Mucosa of rectum (tissue), 2 donors: ENCODE data around the gene ZSCAN2.
"Not testable (repeated sequence)": the region's sequence is repeated elsewhere in the genome, so short reads cannot be mapped to it uniquely, and the experiment has no call there.

Experiments
- H3K27ac ChIP-seq, 2 donors: one replicate each; pipeline ENCODE4 v1.7.0; 2013; ENCODE audit warnings: inconsistent platforms in 2 of 2, low read depth in 2 of 2, low read length in 2 of 2
- H3K27me3 ChIP-seq, 2 donors: one replicate each; pipeline ENCODE4 v1.7.0; 2013; ENCODE audit warnings: low read length in 2 of 2; ENCODE audit not compliant: control insufficient read depth in 2 of 2, insufficient read depth in 2 of 2
- H3K36me3 ChIP-seq, 2 donors: one replicate each; pipeline ENCODE4 v1.7.0; 2013; ENCODE audit warnings: low read length in 2 of 2; ENCODE audit not compliant: control insufficient read depth in 2 of 2, insufficient read depth in 2 of 2
- H3K4me1 ChIP-seq, 2 donors: one replicate each; pipeline ENCODE4 v1.7.0; 2013; ENCODE audit warnings: low read length in 2 of 2, mild to moderate bottlenecking in 1 of 2; ENCODE audit not compliant: control insufficient read depth in 2 of 2, insufficient read depth in 2 of 2
- H3K4me3 ChIP-seq, 2 donors: one replicate each; pipeline ENCODE4 v1.7.0; 2013; ENCODE audit warnings: low read length in 2 of 2
- H3K9ac ChIP-seq, 2 donors: one replicate each; pipeline ENCODE4 v1.7.0; 2013; ENCODE audit warnings: low read length in 2 of 2, low read depth in 1 of 2, mild to moderate bottlenecking in 1 of 2
- H3K9me3 ChIP-seq, 2 donors: one replicate each; pipeline ENCODE4 v1.7.0; 2013; ENCODE audit warnings: low read length in 2 of 2; ENCODE audit not compliant: control insufficient read depth in 2 of 2
- donor health status: healthy.
- donor health status: Normal muscosa, but diverticular disease.

Gene ZSCAN2

DNA sequence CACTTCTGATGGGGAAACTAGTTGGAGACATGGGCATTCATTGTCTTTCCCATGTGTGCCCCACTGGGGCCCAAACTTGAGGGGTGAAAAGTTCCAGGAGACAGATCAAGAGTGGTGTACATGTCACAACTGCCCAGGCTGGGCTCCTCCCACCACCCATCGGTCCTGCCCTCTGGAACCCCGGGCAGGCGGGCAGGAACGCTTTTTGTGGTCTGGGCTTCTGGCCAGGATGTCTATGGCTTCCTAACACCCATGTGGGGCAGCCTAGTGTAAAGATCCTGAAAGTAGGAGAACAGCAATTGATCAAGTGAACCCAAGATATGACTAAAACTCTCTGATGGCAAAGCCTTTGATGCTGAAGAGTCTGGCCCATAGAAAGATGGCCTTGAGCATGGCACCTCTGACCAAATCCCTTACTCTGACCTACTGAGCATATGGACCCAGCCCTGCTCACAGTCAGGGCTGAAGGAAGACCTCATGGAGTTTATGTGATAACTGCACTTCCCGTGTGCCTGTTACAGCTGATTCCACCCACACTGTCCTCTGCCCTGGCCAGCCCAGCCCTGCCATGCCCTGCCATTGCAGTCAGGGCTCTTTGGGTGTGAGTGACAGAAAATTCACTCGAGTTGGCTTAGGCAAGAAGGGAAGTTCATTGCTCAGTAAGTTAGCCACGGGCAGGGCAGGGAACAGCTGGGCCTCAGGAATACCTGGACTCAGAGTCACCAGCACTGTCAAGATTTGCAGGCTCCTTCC lies 19.0 kb upstream of the ZSCAN2 start:
- H3K4me1 ChIP-seq, H3K36me3 ChIP-seq, H3K9ac ChIP-seq, H3K9me3 ChIP-seq, H3K27me3 ChIP-seq, H3K4me3 ChIP-seq: not testable (repeated sequence)
- peak overlapping the region in 1 of 2 donors; percentile 22 for H3K27ac ChIP-seq

DNA sequence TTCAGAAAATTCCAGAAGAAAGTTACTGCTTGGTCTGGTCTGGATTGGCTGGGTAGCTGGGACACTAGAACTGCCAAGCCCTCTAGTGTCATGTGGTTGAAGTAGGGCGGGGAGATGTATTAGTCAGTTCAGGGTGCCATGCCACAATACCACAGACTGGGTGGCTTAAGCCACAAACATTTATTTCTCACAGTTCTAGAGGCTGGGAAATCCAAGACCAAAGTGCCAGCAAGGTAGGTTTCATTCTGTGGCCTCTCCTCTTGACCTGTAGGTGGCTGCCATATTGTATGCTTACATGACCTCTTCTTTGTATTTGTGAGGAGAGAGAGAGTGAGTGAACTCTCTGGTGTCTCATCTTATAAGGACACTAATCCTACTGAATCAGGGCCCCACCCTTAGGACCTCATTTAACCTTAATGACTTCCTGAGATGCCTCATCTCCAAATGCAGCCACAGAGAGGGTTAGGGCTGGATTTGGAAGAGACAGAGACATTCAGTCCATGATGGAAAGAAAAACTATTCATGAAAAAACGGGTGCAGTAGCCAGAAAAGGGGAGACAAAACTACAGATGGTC lies 18.1 kb upstream of the ZSCAN2 start:
- Histone ChIP-seq H3K36me3 (no peaks in the 10 kb centered on the region), H3K9me3 (no peaks in the 10 kb centered on the region), H3K9ac (no peak overlapping the region), H3K4me3 (no peak overlapping the region), H3K27me3 (no peaks in the 10 kb centered on the region), H3K27ac (no peak overlapping the region), H3K4me1 (peaks cover 0 to 2% of the 10 kb centered on the region in 2 donors)

DNA sequence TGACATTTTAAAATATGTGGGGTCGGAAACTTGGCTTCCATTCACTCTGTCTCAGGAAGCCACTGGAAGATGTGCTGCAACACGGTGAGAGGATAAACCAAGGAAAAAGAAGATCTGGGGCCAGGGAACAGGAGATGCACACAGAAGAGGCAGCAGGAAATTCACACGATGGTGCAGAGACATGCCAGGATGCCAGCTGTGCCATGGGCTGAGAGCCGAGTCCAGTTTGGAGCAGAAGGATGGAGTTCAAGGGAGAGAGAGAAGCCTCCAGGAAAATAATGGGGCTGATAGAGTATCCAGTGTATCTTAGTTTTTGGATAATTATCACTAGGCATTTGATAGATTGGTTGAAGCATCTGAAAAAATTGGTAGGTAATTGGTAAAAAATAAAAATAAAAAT lies 16.9 kb upstream of the ZSCAN2 start:
- not testable (repeated sequence) for H3K27ac ChIP-seq, H3K36me3 ChIP-seq, H3K4me1 ChIP-seq, H3K9me3 ChIP-seq, H3K27me3 ChIP-seq, H3K4me3 ChIP-seq, H3K9ac ChIP-seq

DNA sequence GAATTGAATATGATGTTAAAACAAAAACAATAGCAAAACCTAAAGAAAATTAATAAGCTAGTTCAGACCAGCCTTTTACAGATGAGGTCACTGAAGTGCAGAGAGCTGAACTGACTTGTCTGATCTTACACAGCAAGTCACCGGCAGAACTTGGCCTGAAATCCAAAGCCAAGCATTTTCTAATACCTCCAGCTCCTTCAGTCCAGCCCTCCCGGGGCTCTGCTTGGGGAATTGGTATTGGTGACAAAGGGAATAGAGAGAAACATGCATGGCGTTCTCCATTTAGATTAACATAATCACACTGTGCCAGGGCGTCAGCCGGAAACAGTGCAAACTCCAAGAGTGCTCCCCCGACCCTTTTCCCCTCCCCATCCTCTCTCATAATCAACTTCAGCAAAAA lies 14.1 kb upstream of the ZSCAN2 start:
- Histone ChIP-seq H3K4me3 (no peak overlapping the region), H3K27ac (no peak overlapping the region), H3K4me1 (no peaks in the 10 kb centered on the region), H3K9ac (no peak overlapping the region), H3K27me3 (no peaks in the 10 kb centered on the region), H3K36me3 (no peaks in the 10 kb centered on the region), H3K9me3 (no peaks in the 10 kb centered on the region)

DNA sequence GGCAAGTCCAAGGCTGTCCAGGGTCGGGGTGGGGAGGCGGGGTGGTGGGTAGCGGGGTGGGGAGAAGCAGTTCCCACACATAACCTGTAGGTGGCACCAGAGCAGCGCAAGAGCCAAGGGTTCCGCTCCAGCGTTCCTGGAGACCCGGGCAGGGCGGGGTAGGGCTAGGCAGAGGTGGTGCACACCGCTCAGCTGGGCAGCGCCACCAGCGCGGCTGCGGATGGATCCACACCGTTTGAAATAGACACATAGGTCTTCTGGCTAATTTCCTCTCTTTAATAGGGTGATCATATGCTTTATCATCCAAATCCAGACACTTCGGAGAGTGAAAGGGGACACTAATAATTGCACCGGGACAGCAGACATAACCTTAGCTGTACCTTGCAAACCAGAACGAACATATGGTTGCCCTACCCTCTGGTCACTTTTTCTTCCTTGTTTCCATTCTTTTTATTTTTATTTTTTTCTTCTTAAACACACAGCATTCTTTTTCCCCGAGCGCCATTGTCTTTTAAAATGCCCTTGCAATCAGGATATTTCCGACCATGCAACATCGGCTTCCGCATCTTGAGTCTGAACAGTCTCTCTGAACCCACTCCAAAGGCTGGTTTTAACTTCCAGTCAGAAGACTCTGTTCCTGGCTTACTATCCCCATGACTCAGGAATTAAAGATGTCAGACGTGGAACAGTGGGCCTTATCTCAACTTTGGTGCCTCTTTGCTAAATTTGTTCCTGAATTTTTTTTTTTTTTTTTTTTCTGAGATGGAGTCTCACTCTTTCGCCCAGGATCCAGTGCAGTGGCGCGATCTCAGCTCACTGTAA lies 12.5 kb upstream of the ZSCAN2 start:
- H3K27ac ChIP-seq, result no peak overlapping the region
- H3K9ac ChIP-seq, result no peak overlapping the region
- H3K27me3 ChIP-seq, result no peaks in the 10 kb centered on the region
- no peaks in the 10 kb centered on the region for H3K36me3 ChIP-seq
- H3K4me3 ChIP-seq, result peak overlapping the region; percentile 40 to 70
- no peaks in the 10 kb centered on the region for H3K4me1 ChIP-seq
- no peaks in the 10 kb centered on the region for H3K9me3 ChIP-seq

DNA sequence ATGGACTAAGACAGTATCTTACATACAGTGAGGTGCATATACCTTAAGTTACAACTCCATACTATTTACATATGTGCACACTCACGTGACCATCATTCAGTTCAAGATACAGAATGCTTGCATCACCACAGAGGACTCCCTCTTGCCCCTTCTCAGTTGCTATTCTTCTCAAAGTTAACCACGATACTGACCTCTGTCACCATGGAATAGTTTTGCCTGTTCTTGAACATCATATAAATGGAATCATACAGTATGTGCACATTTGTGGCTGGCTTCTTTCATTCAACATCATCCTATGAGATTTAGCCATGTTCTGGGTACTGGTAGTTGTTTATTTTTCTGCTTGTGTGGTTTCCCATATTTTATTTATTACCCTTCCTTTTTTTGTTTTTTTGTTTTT lies 10.4 kb upstream of the ZSCAN2 start:
- no peak overlapping the region for H3K27ac ChIP-seq
- H3K9ac ChIP-seq, result no peak overlapping the region
- H3K36me3 ChIP-seq, result no peaks in the 10 kb centered on the region
- no peaks in the 10 kb centered on the region for H3K27me3 ChIP-seq
- H3K4me1 ChIP-seq, result no peaks in the 10 kb centered on the region
- H3K9me3 ChIP-seq, result no peaks in the 10 kb centered on the region
- H3K4me3 ChIP-seq, result no peak overlapping the region

DNA sequence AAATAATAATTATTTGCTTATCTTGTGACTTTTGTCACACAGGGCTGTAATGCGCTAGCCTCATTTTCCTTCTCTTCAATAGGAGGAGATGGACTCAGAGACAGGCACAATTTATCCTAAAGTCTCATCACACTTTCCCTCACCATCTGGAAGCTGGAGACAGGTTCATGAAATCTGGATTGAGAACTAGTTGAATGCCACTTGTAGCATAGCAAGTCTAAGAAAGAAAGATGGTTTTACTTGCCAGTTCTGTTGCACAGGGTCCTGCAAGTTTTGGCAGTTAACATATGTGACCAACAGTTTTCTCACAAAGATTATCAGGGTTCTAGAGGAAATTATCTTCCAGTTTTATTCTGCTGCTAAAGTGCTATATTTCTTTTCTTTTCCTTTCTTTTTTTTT lies 9.0 kb upstream of the ZSCAN2 start:
- H3K4me3 ChIP-seq, result no peak overlapping the region
- no peak overlapping the region for H3K9ac ChIP-seq
- no peak overlapping the region for H3K27ac ChIP-seq
- H3K4me1 ChIP-seq, result no peaks in the 10 kb centered on the region
- H3K9me3 ChIP-seq, result no peaks in the 10 kb centered on the region
- H3K27me3 ChIP-seq, result no peaks in the 10 kb centered on the region
- H3K36me3 ChIP-seq, result no peaks in the 10 kb centered on the region

DNA sequence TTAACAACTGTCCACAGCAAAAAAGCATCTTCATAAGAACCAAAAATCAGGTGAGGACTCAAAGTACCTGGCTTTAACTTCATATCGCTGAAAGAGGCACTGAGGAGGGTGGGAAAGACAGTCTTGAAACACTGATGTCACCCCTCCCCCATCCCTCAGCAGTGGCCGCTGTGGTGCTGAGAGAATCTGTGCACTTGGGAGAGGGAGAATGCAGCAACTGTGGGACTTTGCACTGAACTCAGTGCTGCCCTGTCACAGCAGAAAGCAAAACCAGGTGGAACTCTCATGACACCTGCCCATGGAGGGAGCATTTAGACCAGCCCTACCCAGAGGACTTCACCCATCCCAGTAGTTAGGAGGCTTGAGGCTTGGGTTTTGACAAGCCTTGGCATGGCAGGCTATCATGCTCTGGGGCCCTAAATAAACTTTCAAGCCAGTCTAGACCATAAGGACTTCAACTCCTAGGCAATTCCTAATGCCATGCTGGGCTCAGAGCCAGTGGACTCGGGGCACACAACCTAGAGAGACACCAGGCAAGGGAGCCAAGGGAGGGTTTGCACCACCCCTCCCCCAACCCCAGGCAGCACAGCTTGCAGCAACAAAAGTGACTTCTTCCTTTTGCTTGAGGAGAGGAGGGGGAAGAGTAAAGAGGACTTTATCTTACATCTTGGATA lies 6.1 kb upstream of the ZSCAN2 start:
- Histone ChIP-seq H3K27ac (no peak overlapping the region), H3K27me3 (no peaks in the 10 kb centered on the region), H3K9me3 (no peaks in the 10 kb centered on the region), H3K9ac (no peak overlapping the region), H3K4me3 (no peak overlapping the region), H3K36me3 (no peaks in the 10 kb centered on the region), H3K4me1 (peaks cover 3 to 7% of the 10 kb centered on the region in 2 donors)

DNA sequence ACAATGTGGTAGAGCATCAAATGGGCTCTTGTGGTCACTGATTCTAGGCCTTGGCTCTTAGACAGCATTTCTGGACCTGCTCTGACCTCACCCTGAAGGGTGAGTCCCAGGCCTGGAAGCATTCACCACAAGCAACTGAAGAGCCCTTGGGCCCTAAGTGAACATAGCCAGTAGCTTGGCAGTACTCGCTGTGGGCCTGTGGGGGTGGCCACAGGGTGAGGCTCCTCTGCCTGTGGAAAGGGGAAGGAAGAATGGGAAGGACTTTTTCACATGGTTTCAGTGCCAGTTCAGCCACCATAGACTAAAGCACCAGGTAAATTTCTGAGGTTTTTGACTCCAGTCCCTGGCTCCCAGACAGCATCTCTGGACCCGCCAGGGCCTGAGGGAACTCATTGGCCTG lies 5.1 kb upstream of the ZSCAN2 start:
- Histone ChIP-seq H3K36me3 (no peaks in the 10 kb centered on the region), H3K9ac (no peak overlapping the region), H3K27ac (no peak overlapping the region), H3K4me3 (no peak overlapping the region), H3K4me1 (peaks cover 6 to 8% of the 10 kb centered on the region in 2 donors), H3K9me3 (no peaks in the 10 kb centered on the region), H3K27me3 (no peaks in the 10 kb centered on the region)

DNA sequence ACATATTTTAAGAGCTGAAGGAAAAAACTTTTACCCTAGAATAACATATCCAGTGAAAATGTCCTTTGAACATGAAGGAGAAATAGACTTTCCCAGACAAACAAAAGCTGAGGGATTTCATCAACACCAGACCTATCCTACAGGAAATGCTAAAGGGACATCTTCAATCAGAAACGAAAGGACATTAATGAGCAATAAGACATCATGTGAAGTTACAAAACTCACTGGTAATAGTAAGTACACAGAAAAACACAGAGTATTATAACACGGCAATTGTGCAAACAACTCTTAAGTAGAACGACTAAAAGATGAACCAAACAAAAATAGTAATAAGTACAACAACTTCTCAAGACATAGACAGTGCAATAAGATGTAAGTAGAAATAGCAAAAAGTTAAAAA lies 3.5 kb upstream of the ZSCAN2 start:
- no peaks in the 10 kb centered on the region for H3K36me3 ChIP-seq
- no peaks in the 10 kb centered on the region for H3K9me3 ChIP-seq
- peaks cover 6 to 8% of the 10 kb centered on the region in 2 donors for H3K4me1 ChIP-seq
- no peaks in the 10 kb centered on the region for H3K27me3 ChIP-seq
- H3K4me3 ChIP-seq, result no peak overlapping the region
- H3K9ac ChIP-seq, result no peak overlapping the region
- no peak overlapping the region for H3K27ac ChIP-seq
